ENCODE results near the gene ROR2.

GRCh38 chr9:91817493-91818224, 132.4 kb downstream of the ROR2 start:
- TF ChIP-seq POLR2AphosphoS5 (IDR thresholded peaks at IDR 0.05; ENCODE audit: low read depth, low read length) (no peak), POLR2A (IDR thresholded peaks at IDR 0.05; ENCODE audit: low read depth, low read length) (no peak), SPI1 (IDR thresholded peaks at IDR 0.05; ENCODE audit: low read depth, low read length) (no peak), TAF1 (IDR thresholded peaks at IDR 0.05; ENCODE audit: low read depth, low read length) (no peak)
